ENCODE data around the gene DDX49.

Gene DDX49

GRCh38 chr19:18931316-18932162, 12.0 kb downstream of the DDX49 start:
- peaks cover 9 to 14% of the 10 kb centered on the region in 2 donors for H3K27me3 Mint-ChIP-seq
- no peak for ATAC-seq (replicated peaks)
- H3K9me3 Mint-ChIP-seq, result no peaks in the 10 kb centered on the region
- H3K27ac Mint-ChIP-seq, result no peak overlapping the region
- peaks cover 18% of the 10 kb centered on the region for H3K36me3 Mint-ChIP-seq (ENCODE audit: insufficient read depth)
- H3K4me1 Mint-ChIP-seq (ENCODE audit: low read depth in 2 of 2), result peaks cover 4 to 5% of the 10 kb centered on the region in 2 donors
- no peak overlapping the region for H3K4me3 Mint-ChIP-seq
- DNase-seq, result no peak

- peak; percentile 55 to 68 (median 66) for DNase-seq
- H3K36me3 Mint-ChIP-seq (ENCODE audit: insufficient read depth), result peaks cover 10% of the 10 kb centered on the region
- peaks cover 4 to 5% of the 10 kb centered on the region in 2 donors for H3K4me1 Mint-ChIP-seq (ENCODE audit: low read depth in 2 of 2)
- peak overlapping the region; percentile 69 to 75 for H3K4me3 Mint-ChIP-seq
- H3K27me3 Mint-ChIP-seq, result peaks cover 9 to 14% of the 10 kb centered on the region in 2 donors
- peak; percentile 94 for ATAC-seq (replicated peaks)
- H3K9me3 Mint-ChIP-seq, result no peaks in the 10 kb centered on the region
- H3K27ac Mint-ChIP-seq, result peak overlapping the region in 1 of 2 donors; percentile 20
Observed at GRCh38 chr19:18932216-18932841, 12.8 kb downstream of the DDX49 start.

GRCh38 chr19:18933297-18933696, 13.8 kb downstream of the DDX49 start:
- H3K9me3 Mint-ChIP-seq, result no peaks in the 10 kb centered on the region

GRCh38 chr19:18939163-18939562, 19.6 kb downstream of the DDX49 start:
- no peak for DNase-seq
- Mint-ChIP-seq H3K4me1 (ENCODE audit: low read depth in 2 of 2) (peaks cover 8% of the 10 kb centered on the region in 2 donors), H3K27ac (peak overlapping the region in 1 of 2 donors; percentile 42), H3K36me3 (ENCODE audit: insufficient read depth) (no peaks in the 10 kb centered on the region), H3K27me3 (peaks cover 32 to 48% of the 10 kb centered on the region in 2 donors), H3K4me3 (peak overlapping the region; percentile 62 to 75), H3K9me3 (no peaks in the 10 kb centered on the region)
- ATAC-seq (replicated peaks), result no peak

More at GRCh38 chr19:18933297-18933696, 13.8 kb downstream of the DDX49 start:
- Mint-ChIP-seq H3K27ac (no peak overlapping the region), H3K36me3 (ENCODE audit: insufficient read depth) (peaks cover 3% of the 10 kb centered on the region), H3K4me1 (ENCODE audit: low read depth in 2 of 2) (peaks cover 4 to 5% of the 10 kb centered on the region in 2 donors), H3K4me3 (peak overlapping the region in 1 of 2 donors; percentile 41), H3K27me3 (peaks cover 9 to 14% of the 10 kb centered on the region in 2 donors)
- ATAC-seq (replicated peaks) (no peak), DNase-seq (no peak)

- H3K9me3 Mint-ChIP-seq, result no peaks in the 10 kb centered on the region
- H3K27me3 Mint-ChIP-seq, result peaks cover 30 to 43% of the 10 kb centered on the region in 2 donors
Observed at GRCh38 chr19:18939922-18940768, 20.6 kb downstream of the DDX49 start.

GRCh38 chr19:18940769-18941627, 21.5 kb downstream of the DDX49 start, which contains the start of gene HOMER3:
Gene HOMER3, minus strand, starts transcription at chr19:18941217. Its CDS starts 2,235 bp downstream, at chr19:18938982.
- Mint-ChIP-seq H3K9me3 (no peaks in the 10 kb centered on the region), H3K27me3 (peaks cover 30 to 43% of the 10 kb centered on the region in 2 donors), H3K4me1 (ENCODE audit: low read depth in 2 of 2) (peaks cover 8% of the 10 kb centered on the region in 2 donors), H3K27ac (no peak within 1 kb of the TSS), H3K36me3 (ENCODE audit: insufficient read depth) (no peaks in the 10 kb centered on the region), H3K4me3 (peak within 1 kb of the TSS; percentile 71 to 77)
- DNase-seq (peak; percentile 54 to 64 (median 62)), ATAC-seq (replicated peaks) (peak; percentile 88)

More at GRCh38 chr19:18939922-18940768, 20.6 kb downstream of the DDX49 start:
- ATAC-seq (replicated peaks), result no peak
- Mint-ChIP-seq H3K27ac (peak overlapping the region in 1 of 2 donors; percentile 42), H3K4me1 (ENCODE audit: low read depth in 2 of 2) (peaks cover 8% of the 10 kb centered on the region in 2 donors), H3K36me3 (ENCODE audit: insufficient read depth) (no peaks in the 10 kb centered on the region), H3K4me3 (peak overlapping the region; percentile 75 to 77)
- no peak for DNase-seq

- H3K36me3 Mint-ChIP-seq (ENCODE audit: insufficient read depth), result no peaks in the 10 kb centered on the region
- peak overlapping the region; percentile 62 to 67 for H3K4me3 Mint-ChIP-seq
- H3K9me3 Mint-ChIP-seq, result no peaks in the 10 kb centered on the region
- ATAC-seq (replicated peaks) (no peak), DNase-seq (no peak)
- H3K27ac Mint-ChIP-seq, result no peak overlapping the region
- H3K4me1 Mint-ChIP-seq (ENCODE audit: low read depth in 2 of 2), result peaks cover 8% of the 10 kb centered on the region in 2 donors
- peaks cover 30 to 47% of the 10 kb centered on the region in 2 donors for H3K27me3 Mint-ChIP-seq
Observed at GRCh38 chr19:18941628-18942354, 22.3 kb downstream of the DDX49 start.

- peaks cover 8 to 10% of the 10 kb centered on the region in 2 donors for H3K4me1 Mint-ChIP-seq (ENCODE audit: low read depth in 2 of 2)
- no peaks in the 10 kb centered on the region for H3K36me3 Mint-ChIP-seq (ENCODE audit: insufficient read depth)
- peaks cover 30 to 48% of the 10 kb centered on the region in 2 donors for H3K27me3 Mint-ChIP-seq
- peak overlapping the region; percentile 62 to 67 for H3K4me3 Mint-ChIP-seq
- H3K9me3 Mint-ChIP-seq, result no peaks in the 10 kb centered on the region
- ATAC-seq (replicated peaks) (no peak), DNase-seq (no peak)
- H3K27ac Mint-ChIP-seq, result no peak overlapping the region
Observed at GRCh38 chr19:18942692-18943091, 23.2 kb downstream of the DDX49 start.

- ATAC-seq (replicated peaks), result no peak
- Mint-ChIP-seq H3K27me3 (peaks cover 30 to 47% of the 10 kb centered on the region in 2 donors), H3K4me1 (ENCODE audit: low read depth in 2 of 2) (peaks cover 8 to 13% of the 10 kb centered on the region in 2 donors), H3K27ac (no peak overlapping the region), H3K36me3 (ENCODE audit: insufficient read depth) (no peaks in the 10 kb centered on the region), H3K4me3 (no peak overlapping the region), H3K9me3 (no peaks in the 10 kb centered on the region)
- DNase-seq, result no peak
Observed at GRCh38 chr19:18943465-18943864, 23.9 kb downstream of the DDX49 start.

GRCh38 chr19:18945297-18945696, 25.8 kb downstream of the DDX49 start:
- no peak overlapping the region for H3K4me3 Mint-ChIP-seq
- ATAC-seq (replicated peaks), result no peak
- no peaks in the 10 kb centered on the region for H3K9me3 Mint-ChIP-seq
- peaks cover 16 to 29% of the 10 kb centered on the region in 2 donors for H3K27me3 Mint-ChIP-seq
- peaks cover 3 to 14% of the 10 kb centered on the region in 2 donors for H3K4me1 Mint-ChIP-seq (ENCODE audit: low read depth in 2 of 2)
- no peak overlapping the region for H3K27ac Mint-ChIP-seq
- peaks cover 3% of the 10 kb centered on the region for H3K36me3 Mint-ChIP-seq (ENCODE audit: insufficient read depth)
- no peak for DNase-seq

- Mint-ChIP-seq H3K27me3 (peaks cover 15 to 27% of the 10 kb centered on the region in 2 donors), H3K36me3 (ENCODE audit: insufficient read depth) (peaks cover 3% of the 10 kb centered on the region), H3K4me1 (ENCODE audit: low read depth in 2 of 2) (peaks cover 0 to 12% of the 10 kb centered on the region in 2 donors), H3K27ac (no peak overlapping the region), H3K9me3 (no peaks in the 10 kb centered on the region), H3K4me3 (no peak overlapping the region)
- ATAC-seq (replicated peaks) (no peak), DNase-seq (no peak)
Observed at GRCh38 chr19:18946335-18946734, 26.8 kb downstream of the DDX49 start.

- ATAC-seq (replicated peaks) (no peak), DNase-seq (no peak)
- no peak overlapping the region for H3K27ac Mint-ChIP-seq
Observed at GRCh38 chr19:18946918-18947317, 27.4 kb downstream of the DDX49 start.

More at GRCh38 chr19:18946918-18947317, 27.4 kb downstream of the DDX49 start:
- Mint-ChIP-seq H3K27me3 (peaks cover 9 to 21% of the 10 kb centered on the region in 2 donors), H3K4me1 (ENCODE audit: low read depth in 2 of 2) (peaks cover 0 to 12% of the 10 kb centered on the region in 2 donors), H3K9me3 (no peaks in the 10 kb centered on the region), H3K4me3 (peak overlapping the region in 1 of 2 donors; percentile 52), H3K36me3 (ENCODE audit: insufficient read depth) (peaks cover 3% of the 10 kb centered on the region)

Measured in effector memory CD8-positive, alpha-beta T cell (primary cell).